HepG2 (cell line): ENCODE data around the gene BEGAIN. TPM values are rescaled to one million over a fixed set of nuclear protein-coding genes. Genes with fewer than 3 reads are reported as not detected.

ENCODE experiments used
- ATAC-seq: fragments of 200-7000 bp; cut with Tn5 transposase; 3 replicates; pipeline ENCODE4 v1.9.1; 2020; ENCODE audit warnings: mild to moderate bottlenecking, moderate library complexity
- BruUV-seq: library from RNA; stranded (reverse); fragments of 400-500 nt; replicated peaks from 2 replicates; lab custom pipeline; 2021; lab: Mats Ljungman, UMichigan
- CTCF ChIA-PET: fragments of 300-600 bp; formaldehyde crosslinking; extraction: SDS; loops from one replicate; lab custom pipeline; 2021; ENCODE audit warnings: low total read pairs, inconsistent platforms, low intra/inter-chr PET ratio; lab: Yijun Ruan, JAX
- POLR2A ChIA-PET: fragments of 350-600 bp; sonication (Branson Sonifier 250); formaldehyde crosslinking; loops from one replicate; lab custom pipeline; 2020; ENCODE audit warnings: antibody characterized with exemption, inconsistent platforms; lab: Yijun Ruan, JAX
- DNase-seq: peaks from one replicate; pipeline ENCODE4 v3.0.0-alpha.2; 2015; ENCODE audit warnings: low spot score
- FAIRE-seq: peaks from 3 replicates; lab custom pipeline; 2011; peaks lifted over from hg19 to GRCh38; lab: Jason Lieb, UNC
- H2AFZ ChIP-seq: one replicate; pipeline ENCODE4 v1.6.1; 2011; ENCODE audit warnings: low read length, inconsistent platforms
- H3K27ac ChIP-seq: fragments of 300-600 bp; 3 replicates; pipeline ENCODE4 v1.8.0; 2011; ENCODE audit warnings: mixed run types, mild to moderate bottlenecking, mixed read lengths, low read length, inconsistent platforms; ENCODE audit not compliant: insufficient read depth; ENCODE audit errors: extremely low read length
- H3K27me3 ChIP-seq, 2 experiments: fragments of 200-600 bp in 1 of 2; 2 replicates in 1 of 2; 3 replicates in 1 of 2; pipeline versions ENCODE4 v1.6.0 to v1.8.0; 2011; ENCODE audit warnings: low read length in 2 of 2, mild to moderate bottlenecking in 2 of 2, moderate library complexity in 2 of 2, inconsistent platforms in 1 of 2; ENCODE audit not compliant: insufficient read depth in 2 of 2, control insufficient read depth in 1 of 2
- H3K36me3 ChIP-seq, 2 experiments: fragments of 200-600 bp in 1 of 2; replicated peaks in 1 of 2; 2 replicates in 1 of 2; 3 replicates in 1 of 2; pipeline versions ENCODE4 v1.5.1 to v1.8.0; 2011; ENCODE audit warnings: low read length in 2 of 2, inconsistent platforms in 1 of 2; ENCODE audit not compliant: insufficient read depth in 2 of 2, control insufficient read depth in 1 of 2
- H3K4me1 ChIP-seq: 2 replicates; pipeline ENCODE4 v1.5.1; 2012; ENCODE audit warnings: low read length, inconsistent platforms; ENCODE audit not compliant: insufficient read depth
- H3K4me2 ChIP-seq: 2 replicates; pipeline ENCODE4 v1.6.0; 2011; ENCODE audit warnings: low read depth, low read length, inconsistent platforms
- H3K4me3 ChIP-seq, 3 experiments: fragments of 200-600 bp in 1 of 3; sonication (generic), shearing (Covaris generic) in 1 of 3; replicated peaks in 1 of 3; 2 replicates each; pipeline ENCODE4 v1.5.1; 2011 to 2016; ENCODE audit warnings: low read length in 3 of 3, inconsistent platforms in 2 of 3, low read depth in 2 of 3, mild to moderate bottlenecking in 2 of 3, control low read depth in 1 of 3, mixed read lengths in 1 of 3; ENCODE audit not compliant: insufficient read depth in 1 of 3
- H3K79me2 ChIP-seq: one replicate; pipeline ENCODE4 v1.6.1; 2011; ENCODE audit warnings: low read length, inconsistent platforms; ENCODE audit not compliant: insufficient read depth
- H3K9ac ChIP-seq: 2 replicates; pipeline ENCODE4 v1.6.0; 2011; ENCODE audit warnings: mild to moderate bottlenecking, low read depth, low read length, inconsistent platforms; ENCODE audit not compliant: insufficient read depth
- H3K9me3 ChIP-seq: 2 replicates; pipeline ENCODE4 v1.5.1; 2012; ENCODE audit warnings: mild to moderate bottlenecking, low read length
- H4K20me1 ChIP-seq: 2 replicates; pipeline ENCODE4 v1.6.0; 2011; ENCODE audit warnings: inconsistent platforms, mild to moderate bottlenecking, low read length, moderate library complexity; ENCODE audit not compliant: insufficient read depth
- DRAP1 ChIP-seq: IDR thresholded peaks from 2 replicates; pipeline ENCODE4 v1.6.1; 2016; ENCODE audit warnings: missing genetic modification reagents, missing compliant biosample characterization
- KDM6A ChIP-seq: IDR thresholded peaks from 2 replicates; pipeline ENCODE4 v1.6.1; 2016; ENCODE audit warnings: low read depth
- PREB ChIP-seq: sonication (generic); formaldehyde crosslinking; IDR thresholded peaks from 2 replicates; pipeline ENCODE4 v1.4.0; 2020; ENCODE audit warnings: missing genetic modification reagents
- SAFB2 ChIP-seq: sonication (generic); formaldehyde crosslinking; IDR thresholded peaks from 2 replicates; pipeline ENCODE4 v1.5.1; 2020; ENCODE audit warnings: missing genetic modification reagents, low read depth, mild to moderate bottlenecking, borderline replicate concordance
- SMAD9 ChIP-seq: sonication (generic); formaldehyde crosslinking; IDR thresholded peaks from 2 replicates; pipeline ENCODE4 v1.5.1; 2020; ENCODE audit warnings: mild to moderate bottlenecking, missing genetic modification reagents
- ZHX1 ChIP-seq: sonication (generic); formaldehyde crosslinking; IDR thresholded peaks from 2 replicates; pipeline ENCODE4 v1.8.1; 2022; ENCODE audit warnings: low read depth, mild to moderate bottlenecking, missing genetic modification reagents
- ZNF20 ChIP-seq: sonication (generic); formaldehyde crosslinking; IDR thresholded peaks from 2 replicates; pipeline ENCODE4 v1.4.0; 2020; ENCODE audit warnings: mild to moderate bottlenecking, moderate library complexity, missing genetic modification reagents
- ZNF207 ChIP-seq: fragments of 450-650 bp; IDR thresholded peaks from 2 replicates; pipeline ENCODE4 v1.6.1; 2016; ENCODE audit warnings: antibody characterized with exemption, borderline replicate concordance
- ZNF670 ChIP-seq: sonication (generic); formaldehyde crosslinking; IDR thresholded peaks from 2 replicates; pipeline ENCODE4 v1.8.0; 2022; ENCODE audit warnings: mild to moderate bottlenecking, missing genetic modification reagents, borderline replicate concordance
- ZSCAN12 ChIP-seq: sonication (generic); formaldehyde crosslinking; IDR thresholded peaks from 2 replicates; pipeline ENCODE4 v1.9.0; 2021; ENCODE audit warnings: mild to moderate bottlenecking, missing genetic modification reagents
- WGBS: methylation state at CpG from one replicate; pipeline ENCODE4 v1.1.6; 2017; ENCODE audit warnings: low lambda C conversion rate; 5-methylcytosine and 5-hydroxymethylcytosine counted together
- in situ Hi-C: cut with HindIII; loops from 2 replicates; pipeline ENCODE4 v1.10.0; 2017; ENCODE audit warnings: low pct_unique_long_range_greater_than_20kb; ENCODE audit not compliant: extremely low pct_ligation_motif_present
- intact Hi-C: fragments of 100-400 bp; cut with micrococcal nuclease; formaldehyde crosslinking; loops from one replicate; pipeline ENCODE4 v1.10.0; 2022; ENCODE audit not compliant: unreplicated experiment
- polyA plus RNA-seq, 8 experiments: library from polyadenylated mRNA; depleted of rRNA in 3 of 8; stranded (reverse) in 7 of 8; unstranded in 1 of 8; fragments of >200 nt; fragmentation: Illumina TruSeq in 4 of 8; extraction: Trizol in 4 of 8; gene quantifications; 2 replicates each; pipeline versions ENCODE4 v1.2.1 to v1.2.3, GENCODE V29; 2011 to 2016; ENCODE audit warnings: low read depth in 4 of 8, missing spikeins in 1 of 8, mixed read lengths in 1 of 8; ENCODE audit not compliant: insufficient read depth in 1 of 8
- total RNA-seq, 5 experiments: library from RNA; depleted of rRNA; stranded (reverse); fragments of >200 nt; fragmentation: Illumina TruSeq; extraction: Trizol; gene quantifications; 2 replicates each; pipeline ENCODE4 v1.2.3, GENCODE V29; 2016; ENCODE audit warnings: low read depth in 1 of 5
- TF ChIP-seq, protein P1 (sequence below): sonication (generic); formaldehyde crosslinking; IDR thresholded peaks from 2 replicates; pipeline ENCODE4 v1.4.0; 2020; ENCODE audit warnings: missing genetic modification reagents

The BEGAIN gene
- total and polyA plus RNA-seq, 2 of the 13 experiments (the other 11 are each of a cell fraction or from before 2014, with no cell fraction given): not detected

DNA sequence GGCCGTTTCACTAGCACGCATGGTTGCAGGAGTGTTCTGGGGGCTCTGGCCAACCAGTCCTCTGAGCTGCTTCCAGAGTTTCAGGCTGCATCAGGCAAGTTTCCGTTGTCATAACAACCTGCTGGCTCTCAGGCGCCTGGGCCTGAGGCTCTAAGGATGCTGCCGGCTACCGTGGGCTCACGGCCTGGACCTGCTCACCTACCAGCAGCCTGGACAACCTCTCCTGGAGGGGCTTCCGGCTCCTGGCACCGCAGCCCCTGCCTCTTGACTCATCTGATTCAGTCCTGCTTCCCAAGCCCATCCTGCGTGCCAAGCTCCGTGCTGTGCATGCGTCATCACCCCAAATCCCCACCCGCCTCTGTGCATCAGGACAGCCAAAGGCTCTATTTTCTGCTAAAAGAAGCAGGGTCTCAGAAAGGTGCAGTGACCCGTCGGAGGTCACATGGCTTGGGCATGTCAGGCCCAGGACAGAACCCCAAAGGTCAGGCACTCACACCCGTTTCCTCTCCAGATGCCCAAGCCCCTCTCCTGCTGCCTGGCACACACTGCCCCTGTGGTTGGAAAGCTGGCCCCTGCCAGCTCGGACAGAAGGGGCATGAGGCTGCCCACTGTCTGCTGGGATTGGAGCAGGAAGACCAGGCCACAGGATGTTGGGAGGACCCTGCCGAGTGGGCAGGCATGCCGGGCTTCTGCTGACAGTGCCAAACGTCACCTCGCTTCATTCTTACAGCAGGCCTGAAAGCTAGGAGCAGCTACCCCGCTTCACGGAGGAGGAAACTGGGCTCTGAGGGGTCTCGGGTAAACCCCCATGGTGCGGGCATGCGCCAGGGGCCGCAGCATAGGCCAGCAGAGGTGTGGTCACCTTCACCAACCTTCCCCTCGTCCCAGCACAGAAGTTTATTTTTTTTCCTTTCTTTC, 5.7 kb downstream of the BEGAIN start (continued):
- TF ChIP-seq ZNF20 (CRISPR knock-in tag) (no peak), PREB (CRISPR knock-in tag) (no peak), SAFB2 (CRISPR knock-in tag) (no peak), SMAD9 (no peak)
- TF ChIP-seq, protein P1, sequence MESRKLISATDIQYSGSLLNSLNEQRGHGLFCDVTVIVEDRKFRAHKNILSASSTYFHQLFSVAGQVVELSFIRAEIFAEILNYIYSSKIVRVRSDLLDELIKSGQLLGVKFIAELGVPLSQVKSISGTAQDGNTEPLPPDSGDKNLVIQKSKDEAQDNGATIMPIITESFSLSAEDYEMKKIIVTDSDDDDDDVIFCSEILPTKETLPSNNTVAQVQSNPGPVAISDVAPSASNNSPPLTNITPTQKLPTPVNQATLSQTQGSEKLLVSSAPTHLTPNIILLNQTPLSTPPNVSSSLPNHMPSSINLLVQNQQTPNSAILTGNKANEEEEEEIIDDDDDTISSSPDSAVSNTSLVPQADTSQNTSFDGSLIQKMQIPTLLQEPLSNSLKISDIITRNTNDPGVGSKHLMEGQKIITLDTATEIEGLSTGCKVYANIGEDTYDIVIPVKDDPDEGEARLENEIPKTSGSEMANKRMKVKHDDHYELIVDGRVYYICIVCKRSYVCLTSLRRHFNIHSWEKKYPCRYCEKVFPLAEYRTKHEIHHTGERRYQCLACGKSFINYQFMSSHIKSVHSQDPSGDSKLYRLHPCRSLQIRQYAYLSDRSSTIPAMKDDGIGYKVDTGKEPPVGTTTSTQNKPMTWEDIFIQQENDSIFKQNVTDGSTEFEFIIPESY (CRISPR knock-in tag): no peak
- TF ChIP-seq, all 625 proteins: peak for 0

DNA sequence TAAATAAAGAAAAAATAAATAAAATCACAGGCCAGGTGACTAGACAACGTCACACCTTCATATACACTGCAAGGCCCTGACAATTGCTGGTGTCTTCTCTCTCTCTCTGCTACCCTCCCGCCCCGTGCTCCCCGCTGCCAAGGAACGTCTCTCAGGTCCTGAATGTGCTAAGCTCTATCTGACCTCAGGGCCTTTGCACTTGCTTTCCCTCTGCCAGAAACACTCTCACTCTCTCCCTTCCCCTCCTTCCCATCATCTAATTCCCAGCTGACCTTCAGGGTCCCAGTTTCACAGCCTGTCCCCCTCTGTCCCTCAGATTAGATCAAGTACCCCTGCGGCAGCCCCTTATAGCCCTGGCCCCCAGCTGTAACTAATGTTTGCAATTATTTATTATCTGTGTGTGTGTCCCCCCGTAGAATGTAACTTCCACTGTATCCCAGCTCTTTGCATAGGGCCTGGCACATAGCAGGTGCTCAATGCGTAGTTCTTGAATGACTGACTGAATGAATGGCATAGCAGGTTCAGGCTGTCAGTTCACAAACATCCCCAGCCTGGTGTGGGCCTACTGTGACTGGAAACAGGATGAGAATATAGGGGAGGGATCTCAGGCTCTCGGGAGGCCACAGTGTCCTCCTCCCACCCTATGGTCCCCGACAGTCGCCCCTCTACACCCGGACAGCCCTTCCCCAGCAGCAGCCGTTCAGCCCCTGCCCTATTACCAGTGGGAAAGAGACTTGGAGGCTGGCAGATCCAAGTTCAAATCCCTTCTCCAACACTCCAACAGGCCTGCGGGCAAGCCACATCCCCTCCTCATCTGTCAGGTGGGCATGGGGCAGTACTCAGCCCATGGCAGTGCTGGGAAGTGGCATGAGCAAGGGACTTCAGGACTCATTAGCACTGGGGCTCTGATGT, 6.6 kb downstream of the BEGAIN start:
- no peak for FAIRE-seq

More for the DNA sequence above, 6.6 kb downstream of the BEGAIN start:
- H3K4me1 ChIP-seq: no peaks in the 10 kb centered on the region
- no peaks in the 10 kb centered on the region for H3K9me3 ChIP-seq
- in situ Hi-C loops: no loop called here
- H3K36me3 ChIP-seq: no peaks in the 10 kb centered on the region
- TF ChIP-seq KDM6A: no peak
- TF ChIP-seq ZSCAN12 (CRISPR knock-in tag): no peak
- no peak for TF ChIP-seq ZNF670 (CRISPR knock-in tag)
- no peak for TF ChIP-seq PREB (CRISPR knock-in tag)
- TF ChIP-seq ZHX1 (CRISPR knock-in tag): no peak
- TF ChIP-seq ZNF207: no peak
- TF ChIP-seq DRAP1 (CRISPR knock-in tag): no peak
- TF ChIP-seq, all 625 proteins: peak for 0
- no peak for ATAC-seq
- H3K27me3 ChIP-seq: peaks cover 12 to 62% of the 10 kb centered on the region in 2 experiments; a peak in 4 of 5 replicates
- no peak overlapping the region for H3K4me3 ChIP-seq
- CTCF ChIA-PET: no interaction called here
- H2AFZ ChIP-seq: no peak overlapping the region
- intact Hi-C loops: no loop called here
- H3K4me2 ChIP-seq: no peak overlapping the region
- POLR2A ChIA-PET: no interaction called here
- no peak overlapping the region for H3K27ac ChIP-seq
- H3K79me2 ChIP-seq: no peaks in the 10 kb centered on the region
- BruUV-seq: no TSS peak
- no peak overlapping the region for H3K9ac ChIP-seq
- no peak for DNase-seq
- H4K20me1 ChIP-seq: no peaks in the 10 kb centered on the region
- 44% methylated on average over 12 of the region's 14 CpGs for WGBS
